A673 (cell line): ENCODE measurements around the gene HHIPL2. TPM values are rescaled to one million over a fixed set of nuclear protein-coding genes. Genes with fewer than 3 reads are reported as not detected.

Experiments used
- BruUV-seq: library from RNA; stranded (reverse); fragments of 400-500 nt; replicated peaks from 2 replicates; lab custom pipeline; 2021; lab: Mats Ljungman, UMichigan
- CTCF ChIA-PET: fragments of 300-600 bp; sonication (Branson Sonifier 250); formaldehyde crosslinking; loops from one replicate; lab custom pipeline; 2022; ENCODE audit warnings: antibody characterized with exemption; lab: Charles Lee
- POLR2A ChIA-PET: fragments of 300-600 bp; sonication (Branson Sonifier 250); formaldehyde crosslinking; loops from one replicate; lab custom pipeline; 2022; ENCODE audit warnings: antibody characterized with exemption; ENCODE audit not compliant: low non-redundant PET; lab: Charles Lee
- DNase-seq: peaks from one replicate; pipeline ENCODE4 v3.0.0-alpha.2; 2015; ENCODE audit warnings: low spot score
- H3K27ac ChIP-seq: fragments of 200-600 bp; sonication (generic); 2 replicates; pipeline ENCODE4 v1.5.1; 2016; ENCODE audit warnings: mixed run types, low read depth, mild to moderate bottlenecking, mixed read lengths, antibody characterized with exemption, low read length; ENCODE audit not compliant: poor library complexity, severe bottlenecking
- H3K27me3 ChIP-seq: fragments of 200-600 bp; sonication (generic); replicated peaks from 2 replicates; pipeline ENCODE4 v1.6.1; 2017; ENCODE audit warnings: mixed run types, low read depth, mild to moderate bottlenecking, mixed read lengths, antibody characterized with exemption, low read length; ENCODE audit not compliant: insufficient read depth, poor library complexity
- H3K36me3 ChIP-seq: fragments of 200-600 bp; sonication (generic); 2 replicates; pipeline ENCODE4 v1.6.1; 2016; ENCODE audit warnings: mixed run types, mild to moderate bottlenecking, mixed read lengths, antibody characterized with exemption, low read length; ENCODE audit not compliant: insufficient read depth, poor library complexity, severe bottlenecking
- H3K4me1 ChIP-seq: fragments of 200-600 bp; sonication (generic); 2 replicates; pipeline ENCODE4 v1.6.1; 2017; ENCODE audit warnings: mixed run types, mild to moderate bottlenecking, mixed read lengths, antibody characterized with exemption, low read length; ENCODE audit not compliant: insufficient read depth, poor library complexity, severe bottlenecking
- H3K4me3 ChIP-seq: fragments of 200-600 bp; sonication (generic); 2 replicates; pipeline ENCODE4 v1.5.1; 2016; ENCODE audit warnings: low read depth, mixed run types, mild to moderate bottlenecking, mixed read lengths, low read length; ENCODE audit not compliant: poor library complexity, severe bottlenecking
- H3K9me3 ChIP-seq: fragments of 200-600 bp; sonication (generic); 2 replicates; pipeline ENCODE4 v1.6.1; 2016; ENCODE audit warnings: mixed run types, low read depth, mild to moderate bottlenecking, mixed read lengths, antibody characterized with exemption, low read length; ENCODE audit not compliant: poor library complexity, severe bottlenecking
- CTCF ChIP-seq: fragments of 300-800, 200-600 bp; sonication (generic); conservative IDR thresholded peaks from 2 replicates; pipeline ENCODE4 v1.5.1; 2017; ENCODE audit warnings: low read depth, mild to moderate bottlenecking, antibody characterized with exemption, low read length, moderate library complexity, mixed read lengths
- EZH2 ChIP-seq: fragments of 200-600 bp; sonication (generic); IDR thresholded peaks from 2 replicates; pipeline ENCODE4 v1.6.1; 2017; ENCODE audit warnings: borderline replicate concordance, low read depth, mild to moderate bottlenecking, mixed read lengths, antibody characterized with exemption, low read length; ENCODE audit not compliant: poor library complexity, severe bottlenecking
- intact Hi-C: fragments of 100-400 bp; cut with micrococcal nuclease; formaldehyde crosslinking; loops from one replicate; pipeline ENCODE4 v1.10.0; 2022; ENCODE audit not compliant: unreplicated experiment
- total RNA-seq: library from RNA; stranded (reverse); gene quantifications from 2 replicates; pipeline ENCODE4 v1.2.3, GENCODE V29; 2021

HHIPL2 gene
- total RNA-seq, 1 experiment from 2014 or later: not detected

- TF ChIP-seq EZH2 (no peak), CTCF (no peak)
- H3K4me1 ChIP-seq: no peaks in the 10 kb centered on the region
- H3K27ac ChIP-seq: no peak overlapping the region
- POLR2A ChIA-PET: no interaction called here
- no peaks in the 10 kb centered on the region for H3K27me3 ChIP-seq
- no peaks in the 10 kb centered on the region for H3K36me3 ChIP-seq
- no TSS peak for BruUV-seq
- no peak overlapping the region for H3K4me3 ChIP-seq
- intact Hi-C loops: no loop called here
- DNase-seq: no peak
- no peaks in the 10 kb centered on the region for H3K9me3 ChIP-seq
- CTCF ChIA-PET: no interaction called here
These were observed 22.0 kb downstream of the HHIPL2 start for GRCh38 chr1:222525951-222526350.

GRCh38 chr1:222523852-222524251, 24.1 kb downstream of the HHIPL2 start:
- Histone ChIP-seq H3K36me3 (no peaks in the 10 kb centered on the region), H3K27me3 (no peaks in the 10 kb centered on the region), H3K4me1 (no peaks in the 10 kb centered on the region), H3K9me3 (no peaks in the 10 kb centered on the region), H3K27ac (no peak overlapping the region), H3K4me3 (no peak overlapping the region)
- CTCF ChIA-PET: no interaction called here
- POLR2A ChIA-PET: no interaction called here
- no peak for DNase-seq
- TF ChIP-seq CTCF (no peak), EZH2 (no peak)
- BruUV-seq: no TSS peak
- intact Hi-C loops: no loop called here

- Histone ChIP-seq H3K36me3 (no peaks in the 10 kb centered on the region), H3K4me3 (no peak overlapping the region), H3K9me3 (no peaks in the 10 kb centered on the region), H3K4me1 (no peaks in the 10 kb centered on the region), H3K27ac (no peak overlapping the region), H3K27me3 (no peaks in the 10 kb centered on the region)
- POLR2A ChIA-PET: no interaction called here
- DNase-seq: no peak
- BruUV-seq: no TSS peak
- CTCF ChIA-PET: no interaction called here
- TF ChIP-seq EZH2 (no peak), CTCF (no peak)
- intact Hi-C loops: no loop called here
These were observed 25.6 kb downstream of the HHIPL2 start for GRCh38 chr1:222522105-222522915.
